K562 (cell line): ENCODE measurements around the gene HBQ1. TPM values are rescaled to one million over a fixed set of nuclear protein-coding genes. Genes with fewer than 3 reads are reported as not detected.
A peak's percentile ranks its signal among the peaks of the same experiment; 100 is the strongest.

Experiments used
- ATAC-seq: fragments of 200-7000 bp; cut with Tn5 transposase; 3 replicates; pipeline ENCODE4 v1.9.1; 2020; ENCODE audit warnings: moderate library complexity
- BruUV-seq: library from RNA; stranded (reverse); fragments of 400-500 nt; replicated peaks from 2 replicates; lab custom pipeline; 2021; lab: Mats Ljungman, UMichigan
- CTCF ChIA-PET: fragments of 300-600 bp; formaldehyde crosslinking; extraction: SDS; loops from one replicate; lab custom pipeline; 2021; ENCODE audit warnings: low intra/inter-chr PET ratio; lab: Yijun Ruan, JAX
- POLR2A ChIA-PET: fragments of 300-600, 350-650 bp; sonication (Branson Sonifier 250); formaldehyde crosslinking; extraction: SDS; loops from one replicate; lab custom pipeline; 2021; ENCODE audit warnings: antibody characterized with exemption, inconsistent platforms; lab: Yijun Ruan, JAX
- DNase-seq, 4 experiments: peaks; one replicate each; pipeline versions ENCODE4 v3.0.0 to v3.0.0-alpha.2; 2011 to 2018; ENCODE audit warnings: low spot score in 3 of 4, mixed read lengths in 3 of 4; ENCODE audit errors: extremely low read depth in 1 of 4
- FAIRE-seq: peaks from 2 replicates; lab custom pipeline; 2011; peaks lifted over from hg19 to GRCh38; lab: Jason Lieb, UNC
- H2AFZ ChIP-seq: 2 replicates; pipeline ENCODE4 v1.6.0; 2011; ENCODE audit warnings: low read depth, low read length, control low read depth, inconsistent platforms
- H3K27ac ChIP-seq: fragments of 200-600 bp; 3 replicates; pipeline ENCODE4 v1.8.0; 2011; ENCODE audit warnings: low read depth, mild to moderate bottlenecking, control low read depth, inconsistent platforms, low read length, moderate library complexity, mixed read lengths; ENCODE audit errors: extremely low read depth
- H3K27me3 ChIP-seq, 2 experiments: fragments of 300-600 bp in 1 of 2; 2 replicates in 1 of 2; 3 replicates in 1 of 2; pipeline versions ENCODE4 v1.6.0 to v1.8.0; 2011; ENCODE audit warnings: inconsistent platforms in 2 of 2, low read length in 2 of 2, mild to moderate bottlenecking in 1 of 2, mixed read lengths in 1 of 2, moderate library complexity in 1 of 2; ENCODE audit not compliant: control insufficient read depth in 2 of 2, insufficient read depth in 2 of 2
- H3K36me3 ChIP-seq: fragments of 300-600 bp; 3 replicates; pipeline ENCODE4 v1.8.0; 2011; ENCODE audit warnings: mild to moderate bottlenecking, low read length, inconsistent platforms; ENCODE audit not compliant: control insufficient read depth, insufficient read depth
- H3K4me1 ChIP-seq, 2 experiments: fragments of 200-600 bp in 1 of 2; replicated peaks in 1 of 2; 2 replicates in 1 of 2; 3 replicates in 1 of 2; pipeline versions ENCODE4 v1.5.1 to v1.8.0; 2011; ENCODE audit warnings: inconsistent platforms in 2 of 2, low read length in 2 of 2, mild to moderate bottlenecking in 1 of 2, mixed read lengths in 1 of 2, moderate library complexity in 1 of 2; ENCODE audit not compliant: control insufficient read depth in 2 of 2, insufficient read depth in 2 of 2
- H3K4me2 ChIP-seq: 2 replicates; pipeline ENCODE4 v1.6.1; 2011; ENCODE audit warnings: low read length, control low read depth, inconsistent platforms, mixed read lengths; ENCODE audit not compliant: insufficient read depth
- H3K4me3 ChIP-seq: fragments of 200-600 bp; sonication (generic), shearing (Covaris generic); 2 replicates; pipeline ENCODE4 v1.5.1; 2016; ENCODE audit warnings: control low read depth, inconsistent platforms
- H3K79me2 ChIP-seq: fragments of 200-600 bp; 3 replicates; pipeline ENCODE4 v1.8.0; 2011; ENCODE audit warnings: low read length, inconsistent platforms; ENCODE audit not compliant: control insufficient read depth, insufficient read depth
- H3K9ac ChIP-seq, 2 experiments: 2 replicates each; pipeline versions ENCODE4 v1.6.0 to v1.6.1; 2011; ENCODE audit warnings: low read depth in 2 of 2, low read length in 2 of 2, control low read depth in 1 of 2, inconsistent platforms in 1 of 2, mild to moderate bottlenecking in 1 of 2, mixed read lengths in 1 of 2; ENCODE audit not compliant: insufficient read depth in 1 of 2
- H3K9me1 ChIP-seq: one replicate; pipeline ENCODE4 v1.6.0; 2011; ENCODE audit warnings: inconsistent platforms, mild to moderate bottlenecking, low read length, moderate library complexity; ENCODE audit not compliant: control insufficient read depth, insufficient read depth
- H3K9me3 ChIP-seq: replicated peaks from 2 replicates; pipeline ENCODE4 v1.5.1; 2011; ENCODE audit warnings: low read depth, low read length, inconsistent platforms; ENCODE audit not compliant: control insufficient read depth, insufficient read depth
- H4K20me1 ChIP-seq: replicated peaks from 2 replicates; pipeline ENCODE4 v1.6.1; 2011; ENCODE audit warnings: low read length, inconsistent platforms, mixed read lengths; ENCODE audit not compliant: control insufficient read depth, insufficient read depth
- ADNP ChIP-seq: fragments of 200-800 bp; sonication (Bioruptor generic); IDR thresholded peaks from 2 replicates; pipeline ENCODE4 v1.6.1; 2016; ENCODE audit warnings: missing genetic modification characterization, missing compliant biosample characterization
- ATF6 ChIP-seq: sonication (generic); formaldehyde crosslinking; IDR thresholded peaks from 2 replicates; pipeline ENCODE4 v1.4.0; 2020; ENCODE audit warnings: mild to moderate bottlenecking, missing genetic modification reagents
- CBFB ChIP-seq: sonication (generic); formaldehyde crosslinking; IDR thresholded peaks from 2 replicates; pipeline ENCODE4 v1.4.0; 2020; ENCODE audit warnings: mild to moderate bottlenecking, missing genetic modification reagents
- CREB1 ChIP-seq, 2 experiments: sonication (generic) in 1 of 2; formaldehyde crosslinking in 1 of 2; IDR thresholded peaks; 2 replicates each; pipeline versions ENCODE4 v1.6.1 to v1.8.0; 2012 to 2022; ENCODE audit warnings: inconsistent platforms in 1 of 2, mild to moderate bottlenecking in 1 of 2, missing genetic modification reagents in 1 of 2, moderate library complexity in 1 of 2
- KLF1 ChIP-seq: fragments of 450-650 bp; IDR thresholded peaks from 2 replicates; pipeline ENCODE4 v1.6.1; 2016; ENCODE audit warnings: missing genetic modification characterization, missing compliant biosample characterization
- SNAPC5 ChIP-seq: fragments of 250-450 bp; sonication (Bioruptor Pico); IDR thresholded peaks from 2 replicates; pipeline ENCODE4 v1.8.0; 2021; ENCODE audit warnings: moderate library complexity, mild to moderate bottlenecking, inconsistent platforms
- SREBF2 ChIP-seq: sonication (generic); formaldehyde crosslinking; IDR thresholded peaks from 2 replicates; pipeline ENCODE4 v1.4.0; 2020; ENCODE audit warnings: mild to moderate bottlenecking, missing genetic modification reagents
- ZBTB17 ChIP-seq: fragments of 450-650 bp; formaldehyde crosslinking; IDR thresholded peaks from 2 replicates; pipeline ENCODE4 v1.4.0; 2020; ENCODE audit warnings: mild to moderate bottlenecking
- ZBTB34 ChIP-seq: fragments of 250-450 bp; sonication (Bioruptor Pico); IDR thresholded peaks from 2 replicates; pipeline ENCODE4 v1.8.0; 2021; ENCODE audit warnings: mild to moderate bottlenecking, moderate library complexity
- ZNF12 ChIP-seq: sonication (generic); formaldehyde crosslinking; IDR thresholded peaks from 2 replicates; pipeline ENCODE4 v1.4.0; 2020; ENCODE audit warnings: mild to moderate bottlenecking, missing genetic modification reagents
- ZNF134 ChIP-seq: fragments of 250-450 bp; sonication (Bioruptor Pico); conservative IDR thresholded peaks from 2 replicates; pipeline ENCODE4 v1.4.0; 2020
- ZNF75A ChIP-seq: fragments of 450-650 bp; formaldehyde crosslinking; IDR thresholded peaks from 2 replicates; pipeline ENCODE4 v1.4.0; 2020; ENCODE audit warnings: mild to moderate bottlenecking
- WGBS: fragments of 100-300 bp; shearing (Covaris generic); methylation state at CpG from one replicate; pipeline ENCODE4 v1.1.6; 2016; ENCODE audit warnings: low coverage, mixed read lengths; ENCODE audit not compliant: insufficient coverage; ENCODE audit errors: missing lambda C conversion rate; 5-methylcytosine and 5-hydroxymethylcytosine counted together
- in situ Hi-C: fragments of 300-500 bp; cut with MboI; formaldehyde crosslinking; loops from 4 replicates; pipeline ENCODE4 v1.15.0; 2018; ENCODE audit warnings: inconsistent platforms, mixed read lengths
- intact Hi-C: fragments of 100-400 bp; cut with micrococcal nuclease; formaldehyde crosslinking; loops from 2 replicates; pipeline ENCODE4 v1.14.2; 2022
- polyA plus RNA-seq, 8 experiments: library from polyadenylated mRNA; depleted of rRNA in 4 of 8; stranded (reverse) in 5 of 8; unstranded in 3 of 8; fragments of >200 nt; fragmentation: Nextera tagmentation in 2 of 8; fragmentation: Illumina TruSeq in 1 of 8; extraction: Ambion mirVana in 2 of 8; extraction: Trizol in 1 of 8; gene quantifications; 2 replicates each; pipeline versions ENCODE4 v1.2.1 to v1.2.3, GENCODE V29; 2011 to 2014; ENCODE audit warnings: inconsistent platforms in 1 of 8, missing spikeins in 1 of 8
- total RNA-seq, 7 experiments: library from RNA; depleted of rRNA in 6 of 7; stranded (reverse); fragments of >200 nt in 6 of 7; fragmentation: Illumina TruSeq in 2 of 7; extraction: Trizol in 2 of 7; gene quantifications; 2 replicates each; pipeline versions ENCODE4 v1.2.1 to v1.2.3, GENCODE V29; 2011 to 2021; ENCODE audit warnings: low replicate concordance in 1 of 7
- TF ChIP-seq, protein P1 (sequence below): sonication (generic); formaldehyde crosslinking; IDR thresholded peaks from 2 replicates; pipeline ENCODE4 v1.8.0; 2023; ENCODE audit warnings: mild to moderate bottlenecking, missing genetic modification reagents
- TF ChIP-seq, protein P2 (sequence below): fragments of 250-450 bp; sonication (Bioruptor Pico); IDR thresholded peaks from 2 replicates; pipeline ENCODE4 v1.4.0; 2020; ENCODE audit warnings: mild to moderate bottlenecking, moderate library complexity

The HBQ1 gene
- total and polyA plus RNA-seq, 9 of the 15 experiments (the other 6 are each of a cell fraction or from before 2014, with no cell fraction given), result 2.3 to 190 (median 19.8) TPM

GRCh38 chr16:144797-145252, 35.4 kb upstream of the HBQ1 start:
- in situ Hi-C loops, result no loop called here
- Histone ChIP-seq H3K27ac (peak overlapping the region; percentile 64), H3K9ac (peak overlapping the region in 1 of 2 experiments; percentile 42; a peak in 3 of 4 replicates), H3K4me3 (no peak overlapping the region), H4K20me1 (no peaks in the 10 kb centered on the region), H3K4me2 (peak overlapping the region; percentile 74), H2AFZ (peak overlapping the region; percentile 79), H3K27me3 (no peaks in the 10 kb centered on the region), H3K9me3 (no peaks in the 10 kb centered on the region), H3K36me3 (no peaks in the 10 kb centered on the region), H3K9me1 (no peaks in the 10 kb centered on the region), H3K4me1 (peaks cover 46 to 53% of the 10 kb centered on the region in 2 experiments), H3K79me2 (no peaks in the 10 kb centered on the region)
- intact Hi-C loops, result no loop called here
- DNase-seq, result peak; percentile 44 to 87 (median 56)
- no TSS peak for BruUV-seq
- ChIA-PET CTCF (no interaction called here), POLR2A (no interaction called here)
- peak; percentile 19 for ATAC-seq
- WGBS, result 5% methylated on average over 13 of the region's 14 CpGs
- peak; percentile 81 for FAIRE-seq
- TF ChIP-seq ATF6 (no peak), ZNF75A (CRISPR knock-in tag) (no peak), SNAPC5 (CRISPR knock-in tag) (no peak), ZBTB17 (CRISPR knock-in tag) (0 out of 2 replicates have a peak, but pooled peaks have one; percentile 57), CREB1 (IDR thresholded peaks at IDR 0.05) (peak; percentile 79), CREB1 (CRISPR knock-in tag; IDR thresholded peaks at IDR 0.05) (peak; percentile 60; the same call in 1 of the 2 replicates), ZBTB34 (CRISPR knock-in tag) (no peak), CBFB (CRISPR knock-in tag) (no peak), ADNP (tag) (peak; percentile 80), ZNF134 (CRISPR knock-in tag) (no peak), KLF1 (tag) (peak; percentile 72; the same call in 1 of the 2 replicates), SREBF2 (no peak), ZNF12 (CRISPR knock-in tag) (no peak)
- TF ChIP-seq, protein P1, sequence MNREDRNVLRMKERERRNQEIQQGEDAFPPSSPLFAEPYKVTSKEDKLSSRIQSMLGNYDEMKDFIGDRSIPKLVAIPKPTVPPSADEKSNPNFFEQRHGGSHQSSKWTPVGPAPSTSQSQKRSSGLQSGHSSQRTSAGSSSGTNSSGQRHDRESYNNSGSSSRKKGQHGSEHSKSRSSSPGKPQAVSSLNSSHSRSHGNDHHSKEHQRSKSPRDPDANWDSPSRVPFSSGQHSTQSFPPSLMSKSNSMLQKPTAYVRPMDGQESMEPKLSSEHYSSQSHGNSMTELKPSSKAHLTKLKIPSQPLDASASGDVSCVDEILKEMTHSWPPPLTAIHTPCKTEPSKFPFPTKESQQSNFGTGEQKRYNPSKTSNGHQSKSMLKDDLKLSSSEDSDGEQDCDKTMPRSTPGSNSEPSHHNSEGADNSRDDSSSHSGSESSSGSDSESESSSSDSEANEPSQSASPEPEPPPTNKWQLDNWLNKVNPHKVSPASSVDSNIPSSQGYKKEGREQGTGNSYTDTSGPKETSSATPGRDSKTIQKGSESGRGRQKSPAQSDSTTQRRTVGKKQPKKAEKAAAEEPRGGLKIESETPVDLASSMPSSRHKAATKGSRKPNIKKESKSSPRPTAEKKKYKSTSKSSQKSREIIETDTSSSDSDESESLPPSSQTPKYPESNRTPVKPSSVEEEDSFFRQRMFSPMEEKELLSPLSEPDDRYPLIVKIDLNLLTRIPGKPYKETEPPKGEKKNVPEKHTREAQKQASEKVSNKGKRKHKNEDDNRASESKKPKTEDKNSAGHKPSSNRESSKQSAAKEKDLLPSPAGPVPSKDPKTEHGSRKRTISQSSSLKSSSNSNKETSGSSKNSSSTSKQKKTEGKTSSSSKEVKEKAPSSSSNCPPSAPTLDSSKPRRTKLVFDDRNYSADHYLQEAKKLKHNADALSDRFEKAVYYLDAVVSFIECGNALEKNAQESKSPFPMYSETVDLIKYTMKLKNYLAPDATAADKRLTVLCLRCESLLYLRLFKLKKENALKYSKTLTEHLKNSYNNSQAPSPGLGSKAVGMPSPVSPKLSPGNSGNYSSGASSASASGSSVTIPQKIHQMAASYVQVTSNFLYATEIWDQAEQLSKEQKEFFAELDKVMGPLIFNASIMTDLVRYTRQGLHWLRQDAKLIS, result no peak
- TF ChIP-seq, protein P2, sequence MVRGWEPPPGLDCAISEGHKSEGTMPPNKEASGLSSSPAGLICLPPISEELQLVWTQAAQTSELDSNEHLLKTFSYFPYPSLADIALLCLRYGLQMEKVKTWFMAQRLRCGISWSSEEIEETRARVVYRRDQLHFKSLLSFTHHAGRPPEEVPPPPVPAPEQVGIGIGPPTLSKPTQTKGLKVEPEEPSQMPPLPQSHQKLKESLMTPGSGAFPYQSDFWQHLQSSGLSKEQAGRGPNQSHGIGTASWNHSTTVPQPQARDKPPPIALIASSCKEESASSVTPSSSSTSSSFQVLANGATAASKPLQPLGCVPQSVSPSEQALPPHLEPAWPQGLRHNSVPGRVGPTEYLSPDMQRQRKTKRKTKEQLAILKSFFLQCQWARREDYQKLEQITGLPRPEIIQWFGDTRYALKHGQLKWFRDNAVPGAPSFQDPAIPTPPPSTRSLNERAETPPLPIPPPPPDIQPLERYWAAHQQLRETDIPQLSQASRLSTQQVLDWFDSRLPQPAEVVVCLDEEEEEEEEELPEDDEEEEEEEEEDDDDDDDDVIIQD (CRISPR knock-in tag), result no peak
